Measurements from ENCODE around the gene KDM8.
"Not testable (repeated sequence)": the region's sequence is repeated elsewhere in the genome, so short reads cannot be mapped to it uniquely, and the experiment has no call there.

KDM8 gene

DNA sequence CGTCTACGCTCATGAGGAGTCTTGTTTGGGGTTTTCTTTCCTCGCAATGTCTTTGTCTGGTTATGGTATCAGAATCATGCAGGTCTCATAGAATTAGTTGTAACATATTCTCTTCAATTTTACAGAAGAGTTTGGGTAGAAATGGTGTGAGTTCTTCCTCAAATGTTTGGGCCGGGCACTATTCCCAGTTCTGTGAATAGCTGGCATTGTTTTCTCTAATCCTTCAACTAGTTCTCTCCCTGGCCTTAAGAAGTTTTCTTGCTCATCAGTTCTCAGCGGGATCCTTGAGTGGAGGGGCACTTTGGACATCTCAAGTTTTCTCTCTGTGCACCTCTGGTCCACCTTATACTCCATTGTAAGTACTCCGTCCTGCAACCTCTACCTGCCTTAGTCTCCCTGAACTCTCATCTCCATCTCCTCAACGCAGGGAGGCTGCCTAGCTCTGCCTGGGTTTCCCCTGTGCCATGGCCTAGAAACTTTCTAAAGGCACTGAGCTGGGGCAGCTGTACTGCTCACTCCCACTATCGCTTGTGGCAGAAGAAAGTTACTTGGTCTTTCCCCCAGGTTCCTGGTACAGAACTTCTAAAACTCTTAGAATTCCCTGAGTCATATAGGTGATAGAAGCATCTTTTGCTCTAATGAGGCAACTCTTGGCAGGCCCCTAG lies 48.3 kb downstream of the KDM8 start:
- WGBS, 2 experiments: 93% methylated on average over 8 of the region's 8 CpGs

DNA sequence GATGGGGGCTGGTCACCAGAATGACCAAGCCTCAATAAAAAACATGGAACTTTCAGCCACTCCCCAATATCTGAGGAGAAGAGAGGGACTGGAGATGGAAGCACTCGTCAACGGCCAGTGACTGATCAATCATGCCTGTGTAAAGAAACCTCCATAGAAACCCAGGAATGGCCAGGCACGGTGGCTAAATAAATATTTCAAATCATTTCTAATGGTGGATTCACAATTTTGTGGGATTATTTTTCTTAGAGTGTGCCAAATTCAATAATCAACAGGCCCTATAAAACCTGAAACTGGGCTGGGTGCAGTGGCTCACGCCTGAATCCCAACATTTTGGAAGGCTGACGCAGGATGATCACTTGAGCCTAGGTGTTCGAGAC lies 48.9 kb downstream of the KDM8 start:
- peaks cover 8% of the 10 kb centered on the region for H3K36me3 ChIP-seq (ENCODE audit: control insufficient read depth, insufficient read depth, low read length)
- WGBS, 2 experiments: 90 to 94% methylated on average over 6 of the region's 6 CpGs

More for the DNA sequence above, 48.3 kb downstream of the KDM8 start:
- H3K9me3 ChIP-seq (ENCODE audit: control insufficient read depth, low read length): no peaks in the 10 kb centered on the region
- H3K36me3 ChIP-seq (ENCODE audit: control insufficient read depth, insufficient read depth, low read length): peaks cover 8% of the 10 kb centered on the region
- no peaks in the 10 kb centered on the region for H3K27me3 ChIP-seq (ENCODE audit: control insufficient read depth, insufficient read depth, low read length, poor library complexity, severe bottlenecking)
- no peaks in the 10 kb centered on the region for H3K4me1 ChIP-seq (ENCODE audit: control insufficient read depth, insufficient read depth, low read length)
- no peak overlapping the region for H3K27ac ChIP-seq (ENCODE audit: insufficient read depth, low read depth, low read length, poor library complexity, severe bottlenecking)
- H3K4me3 ChIP-seq (ENCODE audit: insufficient read depth, low read depth, low read length): no peak overlapping the region

DNA sequence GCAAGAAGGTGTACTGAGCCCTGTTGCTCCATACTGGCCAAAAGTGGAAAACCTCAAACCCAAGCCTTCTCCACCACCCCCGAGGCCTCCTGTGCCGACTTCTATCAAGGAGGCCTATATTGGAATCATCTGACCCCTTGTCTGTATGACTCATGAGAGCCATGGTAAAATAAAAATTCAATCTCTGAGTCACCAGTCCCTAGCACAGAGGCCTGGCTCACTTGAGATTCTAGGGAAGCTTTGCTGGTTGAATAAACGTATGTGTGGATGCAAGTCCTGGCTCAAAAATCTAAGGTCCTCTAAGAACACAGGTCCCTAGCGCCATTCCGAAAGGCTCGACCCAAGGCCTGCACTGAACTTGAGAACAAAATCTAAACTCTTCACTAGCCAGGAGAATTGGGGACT lies 50.2 kb downstream of the KDM8 start:
- Histone ChIP-seq H3K27ac (ENCODE audit: insufficient read depth, low read depth, low read length, poor library complexity, severe bottlenecking) (no peak overlapping the region), H3K9me3 (ENCODE audit: control insufficient read depth, low read length) (no peaks in the 10 kb centered on the region), H3K36me3 (ENCODE audit: control insufficient read depth, insufficient read depth, low read length) (peaks cover 8% of the 10 kb centered on the region), H3K27me3 (ENCODE audit: control insufficient read depth, insufficient read depth, low read length, poor library complexity, severe bottlenecking) (no peaks in the 10 kb centered on the region), H3K4me1 (ENCODE audit: control insufficient read depth, insufficient read depth, low read length) (no peaks in the 10 kb centered on the region), H3K4me3 (ENCODE audit: insufficient read depth, low read depth, low read length) (no peak overlapping the region)
- 94 to 97% methylated on average over 6 of the region's 6 CpGs for WGBS, 2 experiments

More for the DNA sequence above, 48.9 kb downstream of the KDM8 start:
- no peaks in the 10 kb centered on the region for H3K4me1 ChIP-seq (ENCODE audit: control insufficient read depth, insufficient read depth, low read length)
- H3K9me3 ChIP-seq (ENCODE audit: control insufficient read depth, low read length): no peaks in the 10 kb centered on the region
- H3K27me3 ChIP-seq (ENCODE audit: control insufficient read depth, insufficient read depth, low read length, poor library complexity, severe bottlenecking): no peaks in the 10 kb centered on the region
- H3K4me3 ChIP-seq (ENCODE audit: insufficient read depth, low read depth, low read length): no peak overlapping the region
- H3K27ac ChIP-seq (ENCODE audit: insufficient read depth, low read depth, low read length, poor library complexity, severe bottlenecking): no peak overlapping the region

DNA sequence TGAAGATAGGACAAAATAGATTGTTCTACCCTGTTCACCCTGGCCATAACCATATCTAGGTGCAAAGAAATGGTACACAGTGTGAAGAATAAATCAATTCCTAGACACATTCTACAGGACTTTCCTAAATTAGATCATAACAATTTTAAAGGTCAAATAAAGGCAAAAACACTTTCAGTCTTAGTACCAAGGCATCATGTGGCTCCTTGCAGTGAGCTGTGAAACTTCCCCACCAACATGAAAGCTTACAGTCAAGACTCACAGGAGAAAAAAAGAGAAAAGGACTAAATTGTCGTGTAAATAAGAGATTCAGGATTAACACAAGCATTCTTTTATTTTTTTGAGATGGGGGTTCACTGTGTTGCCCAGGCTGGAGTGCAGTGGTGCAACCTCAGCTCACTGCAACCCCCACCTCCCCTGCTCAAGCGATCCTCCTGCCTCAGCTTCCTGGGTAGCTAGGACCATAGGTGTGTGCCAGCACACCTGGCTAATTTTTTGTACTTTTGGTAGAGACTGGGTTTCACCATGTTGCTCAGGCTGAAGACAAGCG lies 51.0 kb downstream of the KDM8 start:
- H3K27ac ChIP-seq (ENCODE audit: insufficient read depth, low read depth, low read length, poor library complexity, severe bottlenecking): no peak overlapping the region
- WGBS, 2 experiments: 86 to 88% methylated on average over 3 of the region's 3 CpGs
- no peaks in the 10 kb centered on the region for H3K9me3 ChIP-seq (ENCODE audit: control insufficient read depth, low read length)
- H3K36me3 ChIP-seq (ENCODE audit: control insufficient read depth, insufficient read depth, low read length): peaks cover 8% of the 10 kb centered on the region
- peaks cover 4% of the 10 kb centered on the region for H3K4me1 ChIP-seq (ENCODE audit: control insufficient read depth, insufficient read depth, low read length)
- no peak overlapping the region for H3K4me3 ChIP-seq (ENCODE audit: insufficient read depth, low read depth, low read length)
- H3K27me3 ChIP-seq (ENCODE audit: control insufficient read depth, insufficient read depth, low read length, poor library complexity, severe bottlenecking): no peaks in the 10 kb centered on the region

GRCh38 chr16:27256861-27257260 lies 53.5 kb downstream of the KDM8 start:
- H3K4me3 ChIP-seq (ENCODE audit: insufficient read depth, low read depth, low read length): no peak overlapping the region
- H3K9me3 ChIP-seq (ENCODE audit: control insufficient read depth, low read length): no peaks in the 10 kb centered on the region
- H3K27ac ChIP-seq (ENCODE audit: insufficient read depth, low read depth, low read length, poor library complexity, severe bottlenecking): no peak overlapping the region
- peaks cover 8% of the 10 kb centered on the region for H3K36me3 ChIP-seq (ENCODE audit: control insufficient read depth, insufficient read depth, low read length)
- H3K4me1 ChIP-seq (ENCODE audit: control insufficient read depth, insufficient read depth, low read length): peaks cover 5% of the 10 kb centered on the region
- 95 to 97% methylated on average over 3 of the region's 3 CpGs for WGBS, 2 experiments
- no peaks in the 10 kb centered on the region for H3K27me3 ChIP-seq (ENCODE audit: control insufficient read depth, insufficient read depth, low read length, poor library complexity, severe bottlenecking)

GRCh38 chr16:27257271-27257670 lies 53.9 kb downstream of the KDM8 start:
- H3K9me3 ChIP-seq (ENCODE audit: control insufficient read depth, low read length): no peaks in the 10 kb centered on the region
- H3K27me3 ChIP-seq (ENCODE audit: control insufficient read depth, insufficient read depth, low read length, poor library complexity, severe bottlenecking): no peaks in the 10 kb centered on the region
- peaks cover 5% of the 10 kb centered on the region for H3K4me1 ChIP-seq (ENCODE audit: control insufficient read depth, insufficient read depth, low read length)
- peaks cover 8% of the 10 kb centered on the region for H3K36me3 ChIP-seq (ENCODE audit: control insufficient read depth, insufficient read depth, low read length)
- 92 to 96% methylated on average over 14 of the region's 14 CpGs for WGBS, 2 experiments
- H3K4me3 ChIP-seq (ENCODE audit: insufficient read depth, low read depth, low read length): no peak overlapping the region
- no peak overlapping the region for H3K27ac ChIP-seq (ENCODE audit: insufficient read depth, low read depth, low read length, poor library complexity, severe bottlenecking)

DNA sequence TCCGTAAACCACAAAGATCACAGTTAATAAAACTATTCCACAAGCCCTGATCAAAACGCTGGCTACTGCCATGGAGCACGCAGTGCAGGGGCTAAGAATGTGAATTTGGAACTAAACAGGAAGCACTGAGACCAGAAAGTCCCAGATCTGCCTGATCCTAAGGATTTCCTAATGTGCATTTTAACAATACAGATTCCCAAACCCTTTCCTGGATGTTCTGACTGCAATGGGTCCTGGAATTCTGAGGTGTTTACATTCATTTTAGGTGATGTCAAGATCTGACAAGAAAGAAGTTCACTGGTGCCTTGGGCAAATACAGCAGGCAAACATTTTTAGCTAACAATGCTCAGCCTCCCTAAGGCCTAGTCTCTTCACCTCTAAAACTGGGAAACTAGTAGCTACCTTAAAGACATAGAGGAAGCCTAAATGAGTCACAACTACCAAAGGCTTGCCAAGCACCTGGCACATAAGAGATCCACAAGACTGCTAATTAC lies 55.0 kb downstream of the KDM8 start:
- 86 to 90% methylated on average over 3 of the region's 3 CpGs for WGBS, 2 experiments
- Histone ChIP-seq H3K27ac (ENCODE audit: insufficient read depth, low read depth, low read length, poor library complexity, severe bottlenecking) (no peak overlapping the region), H3K4me3 (ENCODE audit: insufficient read depth, low read depth, low read length) (no peak overlapping the region), H3K27me3 (ENCODE audit: control insufficient read depth, insufficient read depth, low read length, poor library complexity, severe bottlenecking) (no peaks in the 10 kb centered on the region), H3K9me3 (ENCODE audit: control insufficient read depth, low read length) (no peaks in the 10 kb centered on the region), H3K36me3 (ENCODE audit: control insufficient read depth, insufficient read depth, low read length) (peaks cover 8% of the 10 kb centered on the region), H3K4me1 (ENCODE audit: control insufficient read depth, insufficient read depth, low read length) (peaks cover 5% of the 10 kb centered on the region)

- no peak overlapping the region for H3K4me3 ChIP-seq (ENCODE audit: insufficient read depth, low read depth, low read length)
- H3K36me3 ChIP-seq (ENCODE audit: control insufficient read depth, insufficient read depth, low read length): peaks cover 8% of the 10 kb centered on the region
- peak overlapping the region; percentile 51 for H3K27ac ChIP-seq (ENCODE audit: insufficient read depth, low read depth, low read length, poor library complexity, severe bottlenecking)
- H3K9me3 ChIP-seq (ENCODE audit: control insufficient read depth, low read length): no peaks in the 10 kb centered on the region
- H3K27me3 ChIP-seq (ENCODE audit: control insufficient read depth, insufficient read depth, low read length, poor library complexity, severe bottlenecking): no peaks in the 10 kb centered on the region
- H3K4me1 ChIP-seq (ENCODE audit: control insufficient read depth, insufficient read depth, low read length): peaks cover 5% of the 10 kb centered on the region
- WGBS, 2 experiments: 30 to 34% methylated on average over 3 to 4 of the region's 4 CpGs
These were observed 56.4 kb downstream of the KDM8 start for GRCh38 chr16:27259710-27260109.

DNA sequence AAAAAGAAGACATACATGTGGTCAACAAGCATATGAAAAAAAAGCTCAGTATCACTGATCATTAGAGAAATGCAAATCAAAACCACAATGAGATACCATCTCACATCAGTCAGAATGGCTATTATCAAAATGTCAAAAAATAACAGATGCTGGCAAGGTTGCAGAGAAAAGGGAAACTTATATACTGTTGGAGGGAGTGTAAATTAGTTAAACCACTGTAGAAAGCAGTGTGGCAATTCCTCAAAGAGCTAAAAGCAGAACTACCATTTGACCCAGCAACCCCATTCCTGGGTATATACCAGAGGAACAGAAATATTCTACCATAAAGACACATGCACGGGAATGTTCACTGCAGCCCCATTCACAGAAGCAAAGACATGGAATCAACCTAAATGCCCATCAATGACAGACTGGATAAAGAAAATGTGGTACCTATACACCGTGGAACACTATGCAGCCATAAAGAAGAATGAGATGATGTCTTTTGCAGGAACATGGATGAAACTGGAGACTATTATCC lies 59.6 kb downstream of the KDM8 start:
- not testable (repeated sequence) for H3K27ac ChIP-seq (ENCODE audit: insufficient read depth, low read depth, low read length, poor library complexity, severe bottlenecking); H3K9me3 ChIP-seq (ENCODE audit: control insufficient read depth, low read length); H3K4me1 ChIP-seq (ENCODE audit: control insufficient read depth, insufficient read depth, low read length); H3K27me3 ChIP-seq (ENCODE audit: control insufficient read depth, insufficient read depth, low read length, poor library complexity, severe bottlenecking); H3K4me3 ChIP-seq (ENCODE audit: insufficient read depth, low read depth, low read length); H3K36me3 ChIP-seq (ENCODE audit: control insufficient read depth, insufficient read depth, low read length)
- WGBS, 2 experiments: 78 to 91% methylated on average over 2 of the region's 2 CpGs

DNA sequence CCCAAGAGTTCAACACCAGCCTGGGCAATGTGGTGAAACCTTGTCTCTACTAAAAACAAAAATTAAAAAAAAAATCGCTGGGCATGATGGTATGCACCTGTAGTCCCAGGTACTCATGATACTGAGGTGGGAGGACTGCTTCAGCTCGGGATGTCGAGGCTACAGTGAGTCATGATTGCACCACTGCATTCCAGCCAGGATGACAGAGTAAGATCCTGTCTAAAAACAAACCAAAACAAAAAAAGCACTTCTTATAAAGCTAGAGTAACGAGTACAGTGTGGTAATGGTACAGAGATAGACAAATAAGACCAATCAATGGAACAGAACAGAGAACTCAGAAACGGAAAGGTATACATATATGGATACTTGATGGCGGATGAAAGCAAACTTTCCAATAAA lies 60.8 kb downstream of the KDM8 start:
- Histone ChIP-seq H3K27ac (ENCODE audit: insufficient read depth, low read depth, low read length, poor library complexity, severe bottlenecking) (no peak overlapping the region), H3K4me3 (ENCODE audit: insufficient read depth, low read depth, low read length) (no peak overlapping the region), H3K4me1 (ENCODE audit: control insufficient read depth, insufficient read depth, low read length) (peaks cover 3% of the 10 kb centered on the region), H3K9me3 (ENCODE audit: control insufficient read depth, low read length) (no peaks in the 10 kb centered on the region), H3K36me3 (ENCODE audit: control insufficient read depth, insufficient read depth, low read length) (no peaks in the 10 kb centered on the region), H3K27me3 (ENCODE audit: control insufficient read depth, insufficient read depth, low read length, poor library complexity, severe bottlenecking) (no peaks in the 10 kb centered on the region)
- 80 to 88% methylated on average over 5 to 6 of the region's 6 CpGs for WGBS, 2 experiments
